ENCODE results near the gene INTS1. TPM values are rescaled to one million over a fixed set of nuclear protein-coding genes. Genes with fewer than 3 reads are reported as not detected.
A peak's percentile ranks its signal among the peaks of the same experiment; 100 is the strongest.

The INTS1 gene
- total RNA-seq, 8 experiments from 2014 or later, result 19.5 to 80.2 (median 39.3) TPM

GRCh38 chr7:1457059-1457948 is 46.9 kb downstream of the INTS1 start:
- Histone ChIP-seq H3K4me1 (replicated peaks in 1 of 2) (peaks cover 6 to 12% of the 10 kb centered on the region in 2 donors), H3K27ac (no peak overlapping the region), H3K4me3 (no peak overlapping the region)
- WGBS, 10 experiments, result 49 to 100% (median 50%) methylated on average over 2 to 3 of the region's 18 CpGs; no CpG with 5 or more reads in 5 of the 10 experiments
- no peak for ATAC-seq (replicated peaks in 6 of 8)
- in situ Hi-C loops (cut with MboI; ENCODE audit: low pct_unique_long_range_greater_than_20kb in 2 of 9, low sequenced_read_pairs in 9 of 9, unreplicated experiment in 9 of 9), result no loop called here

DNA sequence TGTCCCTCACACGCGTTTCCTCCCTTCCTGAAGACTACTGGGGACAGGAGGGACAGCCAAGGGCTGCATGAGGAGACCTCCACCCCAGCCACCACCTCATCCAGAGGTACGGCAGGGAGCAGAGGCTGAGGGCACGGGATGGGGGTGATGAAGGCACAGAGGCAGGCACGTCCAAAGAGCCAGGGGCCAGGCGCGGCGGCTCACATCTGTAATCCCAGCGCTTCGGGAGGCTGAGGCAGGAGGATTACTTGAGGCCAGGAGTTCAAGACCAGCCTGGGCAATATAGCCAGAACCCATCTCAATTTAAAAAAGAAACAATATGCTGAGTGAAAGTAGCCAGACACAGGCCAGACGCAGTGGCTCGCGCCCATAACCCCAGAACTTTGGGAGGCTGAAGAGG is 48.2 kb downstream of the INTS1 start:
- peaks cover 6 to 16% of the 10 kb centered on the region in 2 donors for H3K4me1 ChIP-seq (replicated peaks in 1 of 2)
- in situ Hi-C loops (cut with MboI; ENCODE audit: low pct_unique_long_range_greater_than_20kb in 2 of 9, low sequenced_read_pairs in 9 of 9, unreplicated experiment in 9 of 9), result no loop called here
- 70 to 97% (median 90%) methylated on average over 2 to 6 of the region's 13 CpGs; no CpG with 5 or more reads in 7 of the 10 experiments for WGBS, 10 experiments
- H3K27ac ChIP-seq, result no peak overlapping the region
- H3K4me3 ChIP-seq, result no peak overlapping the region
- ATAC-seq (replicated peaks in 6 of 8), result no peak

- H3K4me3 ChIP-seq, result no peak overlapping the region
- in situ Hi-C loops (cut with MboI; ENCODE audit: low pct_unique_long_range_greater_than_20kb in 2 of 9, low sequenced_read_pairs in 9 of 9, unreplicated experiment in 9 of 9), result no loop called here
- H3K4me1 ChIP-seq (replicated peaks in 1 of 2), result peaks cover 6 to 16% of the 10 kb centered on the region in 2 donors
- 20 to 80% (median 66%) methylated on average over 1 to 5 of the region's 26 CpGs; no CpG with 5 or more reads in 6 of the 10 experiments for WGBS, 10 experiments
- ATAC-seq (replicated peaks in 6 of 8), result no peak
- no peak overlapping the region for H3K27ac ChIP-seq
These were observed 48.8 kb downstream of the INTS1 start for GRCh38 chr7:1455241-1455939.

DNA sequence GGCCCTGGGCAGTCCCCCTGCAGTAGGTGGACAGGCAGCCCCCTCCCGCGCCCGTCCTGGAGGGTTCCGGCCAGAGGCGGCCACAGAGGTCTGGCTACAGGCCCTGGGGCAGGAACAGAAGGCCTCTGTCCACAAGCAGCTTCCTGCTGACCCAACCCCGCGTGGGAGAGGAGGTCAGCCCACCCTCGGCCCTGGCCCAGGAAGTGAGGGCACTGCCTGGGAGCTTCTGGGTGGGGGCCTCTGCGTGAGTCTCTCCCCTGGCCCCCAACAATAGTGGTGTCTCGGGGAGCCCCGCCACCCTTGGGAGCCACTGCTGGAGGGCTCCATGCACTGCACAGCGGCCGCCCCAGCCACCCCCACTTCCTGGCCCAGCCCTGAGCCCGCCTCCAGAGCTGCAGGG is 49.6 kb downstream of the INTS1 start:
- H3K27ac ChIP-seq, result no peak overlapping the region
- H3K4me3 ChIP-seq, result no peak overlapping the region
- in situ Hi-C loops (cut with MboI; ENCODE audit: low pct_unique_long_range_greater_than_20kb in 2 of 9, low sequenced_read_pairs in 9 of 9, unreplicated experiment in 9 of 9), result no loop called here
- peaks cover 6 to 12% of the 10 kb centered on the region in 2 donors for H3K4me1 ChIP-seq (replicated peaks in 1 of 2)
- no peak for ATAC-seq (replicated peaks in 6 of 8)
- WGBS, 10 experiments, result 100% methylated on average over 1 of the region's 14 CpGs; no CpG with 5 or more reads in 8 of the 10 experiments

- in situ Hi-C loops (cut with MboI; ENCODE audit: low pct_unique_long_range_greater_than_20kb in 2 of 9, low sequenced_read_pairs in 9 of 9, unreplicated experiment in 9 of 9), result no loop called here
- no peak overlapping the region for H3K27ac ChIP-seq
- ATAC-seq (replicated peaks in 6 of 8), result peak; percentile 8 to 55 (median 17)
- H3K4me3 ChIP-seq, result no peak overlapping the region
- WGBS, 10 experiments, result 40% methylated on average over 1 of the region's 19 CpGs; no CpG with 5 or more reads in 9 of the 10 experiments
- peaks cover 0 to 6% of the 10 kb centered on the region in 2 donors for H3K4me1 ChIP-seq (replicated peaks in 1 of 2)
These were observed 52.0 kb downstream of the INTS1 start for GRCh38 chr7:1452205-1452604.

DNA sequence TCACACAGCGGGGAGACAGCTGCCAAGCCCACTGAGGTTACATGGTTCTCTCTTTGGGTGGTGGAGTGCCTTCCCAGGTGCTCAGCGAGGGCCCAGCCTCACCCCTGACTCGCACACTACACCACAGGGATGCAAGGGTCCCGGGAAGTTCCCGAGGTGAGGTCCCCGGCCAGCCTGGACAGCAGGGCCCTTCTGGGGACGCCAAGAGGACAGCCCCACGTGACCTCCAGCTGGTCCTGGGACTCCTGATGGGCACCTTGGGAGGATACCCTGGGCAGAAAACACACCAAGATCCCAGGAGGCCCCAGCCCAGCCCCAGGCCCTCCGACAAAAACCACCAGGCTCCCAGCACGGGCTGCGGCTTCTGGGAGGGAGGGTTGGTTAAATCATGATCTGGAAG is 53.2 kb downstream of the INTS1 start:
- peaks cover 0 to 6% of the 10 kb centered on the region in 2 donors for H3K4me1 ChIP-seq (replicated peaks in 1 of 2)
- 94 to 96% methylated on average over 3 to 5 of the region's 11 CpGs; no CpG with 5 or more reads in 8 of the 10 experiments for WGBS, 10 experiments
- no peak overlapping the region for H3K27ac ChIP-seq
- in situ Hi-C loops (cut with MboI; ENCODE audit: low pct_unique_long_range_greater_than_20kb in 2 of 9, low sequenced_read_pairs in 9 of 9, unreplicated experiment in 9 of 9), result no loop called here
- no peak overlapping the region for H3K4me3 ChIP-seq
- no peak for ATAC-seq (replicated peaks in 6 of 8)

DNA sequence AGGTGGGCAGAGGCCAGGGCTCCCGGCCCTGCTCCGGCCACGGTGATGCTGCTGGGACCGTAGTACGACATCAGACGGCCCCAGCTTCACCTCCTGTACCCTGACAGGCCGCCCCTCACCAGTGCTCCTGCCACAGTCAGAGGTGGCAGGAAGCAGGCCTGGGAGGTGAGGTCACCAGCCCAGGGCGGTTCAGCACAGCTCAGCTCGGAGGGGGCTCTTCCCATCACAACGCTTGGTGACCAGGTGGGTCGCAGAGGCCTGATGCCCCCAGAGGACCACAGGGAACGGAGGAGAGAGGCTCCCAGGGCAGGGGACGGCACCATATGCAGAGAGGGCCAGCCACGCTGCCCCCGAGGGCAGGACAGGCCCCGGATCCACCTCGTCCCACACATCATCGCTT is 53.8 kb downstream of the INTS1 start:
- Histone ChIP-seq H3K27ac (no peak overlapping the region), H3K4me1 (replicated peaks in 1 of 2) (peaks cover 0 to 8% of the 10 kb centered on the region in 2 donors), H3K4me3 (no peak overlapping the region)
- WGBS, 10 experiments, result 71 to 100% (median 91%) methylated on average over 1 to 5 of the region's 18 CpGs; no CpG with 5 or more reads in 2 of the 10 experiments
- in situ Hi-C loops (cut with MboI; ENCODE audit: low pct_unique_long_range_greater_than_20kb in 2 of 9, low sequenced_read_pairs in 9 of 9, unreplicated experiment in 9 of 9), result no loop called here
- ATAC-seq (replicated peaks in 6 of 8), result no peak

DNA sequence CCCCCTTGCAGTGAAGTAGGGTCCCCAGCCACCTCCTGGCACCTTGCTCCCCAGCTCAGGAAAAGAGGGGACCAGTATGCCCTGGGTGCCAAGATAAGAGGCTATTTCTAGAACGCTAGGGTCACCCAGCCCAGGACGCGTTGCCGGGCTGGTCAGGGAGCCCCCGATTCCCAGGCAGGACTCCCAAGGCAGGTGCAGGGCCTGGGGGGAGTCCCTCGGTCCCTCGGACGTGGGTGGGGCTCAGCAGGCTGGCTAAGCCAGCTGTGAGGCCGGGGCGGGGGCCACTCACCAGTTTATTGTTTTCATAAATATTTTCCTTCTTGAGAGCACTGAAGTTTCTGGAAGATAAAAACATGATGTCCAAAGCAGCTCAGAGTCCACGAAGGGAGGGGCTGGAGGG is 54.2 kb downstream of the INTS1 start:
- in situ Hi-C loops (cut with MboI; ENCODE audit: low pct_unique_long_range_greater_than_20kb in 2 of 9, low sequenced_read_pairs in 9 of 9, unreplicated experiment in 9 of 9), result loop anchor here in 1 of 9 experiments (25.0 kb wide), 1 partner anchor 238 kb away; no protein-coding TSS in a partner anchor
- no CpG with 5 or more reads among the region's 11 CpGs for WGBS, 10 experiments
- Histone ChIP-seq H3K4me1 (replicated peaks in 1 of 2) (peaks cover 0 to 8% of the 10 kb centered on the region in 2 donors), H3K4me3 (no peak overlapping the region), H3K27ac (no peak overlapping the region)
- peak in 1 of 8 experiments; percentile 20 for ATAC-seq (replicated peaks in 6 of 8)

DNA sequence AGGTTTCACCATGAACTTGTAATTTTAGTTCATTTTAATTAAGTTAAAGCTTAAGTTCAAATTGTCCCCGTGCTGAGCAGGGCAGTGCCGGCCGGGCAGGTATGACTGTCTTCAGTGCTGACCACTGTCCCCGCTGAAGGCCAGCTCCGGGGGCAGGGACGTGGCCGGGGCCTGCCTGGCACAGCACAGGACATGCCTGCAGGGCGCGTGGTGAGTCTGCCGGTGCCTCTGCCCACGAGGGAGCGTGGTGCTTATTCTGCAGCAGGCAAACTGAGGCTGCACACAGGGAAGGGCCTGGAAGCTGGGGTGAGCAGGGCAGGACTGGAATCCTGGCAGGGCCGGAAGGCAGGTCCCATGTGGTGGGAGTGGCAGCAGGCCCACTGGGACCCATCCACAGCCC is 54.7 kb downstream of the INTS1 start:
- no peak overlapping the region for H3K27ac ChIP-seq
- in situ Hi-C loops (cut with MboI; ENCODE audit: low pct_unique_long_range_greater_than_20kb in 2 of 9, low sequenced_read_pairs in 9 of 9, unreplicated experiment in 9 of 9), result loop anchor here in 1 of 9 experiments (25.0 kb wide), 1 partner anchor 237 kb away; no protein-coding TSS in a partner anchor

GRCh38 chr7:1448958-1449357 is 55.2 kb downstream of the INTS1 start:
- peaks cover 0 to 8% of the 10 kb centered on the region in 2 donors for H3K4me1 ChIP-seq (replicated peaks in 1 of 2)
- in situ Hi-C loops (cut with MboI; ENCODE audit: low pct_unique_long_range_greater_than_20kb in 2 of 9, low sequenced_read_pairs in 9 of 9, unreplicated experiment in 9 of 9), result loop anchor here in 1 of 9 experiments (25.0 kb wide), 1 partner anchor 237 kb away; no protein-coding TSS in a partner anchor
- WGBS, 10 experiments, result 80 to 100% methylated on average over 1 of the region's 14 CpGs; no CpG with 5 or more reads in 8 of the 10 experiments
- no peak for ATAC-seq (replicated peaks in 6 of 8)
- no peak overlapping the region for H3K4me3 ChIP-seq
- no peak overlapping the region for H3K27ac ChIP-seq

More for the DNA sequence above, 54.7 kb downstream of the INTS1 start:
- 80 to 100% (median 89%) methylated on average over 1 to 12 of the region's 13 CpGs; no CpG with 5 or more reads in 6 of the 10 experiments for WGBS, 10 experiments
- ATAC-seq (replicated peaks in 6 of 8), result no peak
- Histone ChIP-seq H3K4me1 (replicated peaks in 1 of 2) (peaks cover 0 to 8% of the 10 kb centered on the region in 2 donors), H3K4me3 (no peak overlapping the region)

DNA sequence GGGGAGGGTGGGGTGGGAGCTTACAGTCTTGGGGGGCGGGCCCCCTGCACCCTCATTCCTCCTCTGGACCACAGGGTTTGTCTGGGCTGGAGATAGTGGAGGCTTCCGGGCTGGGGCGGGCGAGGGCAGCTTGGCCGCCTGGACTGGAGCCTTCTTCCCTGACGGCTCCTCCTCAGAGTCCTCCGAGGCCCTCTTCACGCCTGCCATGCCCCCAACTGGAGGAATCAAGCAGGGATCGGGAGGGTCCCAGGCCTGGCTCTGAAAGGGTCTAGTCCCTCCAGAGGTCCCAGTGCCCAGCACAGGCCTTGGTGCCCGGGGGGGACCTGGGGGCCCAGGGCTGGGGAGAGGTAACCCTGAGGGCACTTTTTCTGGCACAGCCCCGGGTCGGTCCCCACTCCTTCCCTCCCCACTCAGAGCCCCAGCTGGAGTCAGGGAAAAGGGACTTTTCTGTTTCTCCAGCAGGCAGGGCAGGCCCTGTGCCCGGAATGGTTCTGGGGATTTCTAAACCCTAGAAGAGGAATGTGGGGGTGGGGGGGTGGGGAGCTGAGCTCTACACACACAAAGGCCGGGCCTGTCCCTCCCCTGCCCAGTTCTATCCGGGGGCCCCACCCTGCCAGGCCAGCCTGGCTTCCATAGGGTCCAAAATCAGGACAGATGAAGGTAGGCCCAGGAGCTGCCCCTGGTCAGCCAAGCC is 56.5 kb downstream of the INTS1 start:
- H3K4me1 ChIP-seq (replicated peaks in 1 of 2), result peaks cover 0 to 8% of the 10 kb centered on the region in 2 donors
- in situ Hi-C loops (cut with MboI; ENCODE audit: low pct_unique_long_range_greater_than_20kb in 2 of 9, low sequenced_read_pairs in 9 of 9, unreplicated experiment in 9 of 9), result loop anchor here in 1 of 9 experiments (25.0 kb wide), 1 partner anchor 235 kb away; no protein-coding TSS in a partner anchor
- ATAC-seq (replicated peaks in 6 of 8), result peak in 2 of 8 experiments; percentile 41 to 48
- H3K4me3 ChIP-seq, result no peak overlapping the region
- 57% methylated on average over 1 of the region's 15 CpGs; no CpG with 5 or more reads in 9 of the 10 experiments for WGBS, 10 experiments
- H3K27ac ChIP-seq, result no peak overlapping the region

GRCh38 chr7:1447112-1447511 is 57.1 kb downstream of the INTS1 start:
- in situ Hi-C loops (cut with MboI; ENCODE audit: low pct_unique_long_range_greater_than_20kb in 2 of 9, low sequenced_read_pairs in 9 of 9, unreplicated experiment in 9 of 9), result loop anchor here in 1 of 9 experiments (25.0 kb wide), 1 partner anchor 235 kb away; no protein-coding TSS in a partner anchor
- Histone ChIP-seq H3K4me1 (replicated peaks in 1 of 2) (peaks cover 0 to 4% of the 10 kb centered on the region in 2 donors), H3K4me3 (no peak overlapping the region), H3K27ac (no peak overlapping the region)
- WGBS, 10 experiments, result 85 to 100% methylated on average over 1 to 4 of the region's 11 CpGs; no CpG with 5 or more reads in 8 of the 10 experiments
- no peak for ATAC-seq (replicated peaks in 6 of 8)

Measured in motor neuron (in vitro differentiated cells).